HepG2 (cell line): ENCODE data around the gene NBEAL2. TPM values are rescaled to one million over a fixed set of nuclear protein-coding genes. Genes with fewer than 3 reads are reported as not detected.

Source experiments
- CSRNP1 ChIP-seq: sonication (generic); formaldehyde crosslinking; IDR thresholded peaks from 2 replicates; pipeline ENCODE4 v1.8.1; 2023; ENCODE audit warnings: mild to moderate bottlenecking, missing genetic modification reagents
- GATAD1 ChIP-seq: IDR thresholded peaks from 2 replicates; pipeline ENCODE4 v1.6.1; 2016; ENCODE audit warnings: missing genetic modification reagents, missing compliant biosample characterization
- HIC2 ChIP-seq: sonication (generic); formaldehyde crosslinking; IDR thresholded peaks from 2 replicates; pipeline ENCODE4 v1.9.0; 2022; ENCODE audit warnings: low read depth, missing genetic modification reagents
- HMGXB3 ChIP-seq: sonication (generic); formaldehyde crosslinking; IDR thresholded peaks from 2 replicates; pipeline ENCODE4 v1.4.0; 2020; ENCODE audit warnings: missing genetic modification reagents, borderline replicate concordance
- IRF9 ChIP-seq: sonication (generic); formaldehyde crosslinking; IDR thresholded peaks from 2 replicates; pipeline ENCODE4 v1.8.0; 2022; ENCODE audit warnings: missing genetic modification reagents, mild to moderate bottlenecking, borderline replicate concordance
- KDM1A ChIP-seq: IDR thresholded peaks from 2 replicates; pipeline ENCODE4 v1.6.1; 2016; ENCODE audit warnings: missing compliant biosample characterization
- MTF2 ChIP-seq: sonication (generic); formaldehyde crosslinking; IDR thresholded peaks from 2 replicates; pipeline ENCODE4 v1.5.0; 2020; ENCODE audit warnings: missing genetic modification reagents, borderline replicate concordance
- RBM39 ChIP-seq: fragments of 200-400 bp; formaldehyde crosslinking; IDR thresholded peaks from one replicate; pipeline ENCODE4 v1.6.1; 2018; ENCODE audit warnings: antibody characterized with exemption, mild to moderate bottlenecking, low read depth, low read length; ENCODE audit not compliant: poor library complexity, severe bottlenecking
- SMARCC2 ChIP-seq: fragments of 450-650 bp; IDR thresholded peaks from 2 replicates; pipeline ENCODE4 v1.6.1; 2017; ENCODE audit warnings: antibody characterized with exemption, mild to moderate bottlenecking
- SPEN ChIP-seq: sonication (generic); formaldehyde crosslinking; IDR thresholded peaks from 2 replicates; pipeline ENCODE4 v1.5.1; 2020; ENCODE audit warnings: low read depth, mild to moderate bottlenecking, missing genetic modification reagents
- TAF1 ChIP-seq: sonication (generic); formaldehyde crosslinking; IDR thresholded peaks from 2 replicates; pipeline ENCODE4 v1.4.0; 2020; ENCODE audit warnings: missing genetic modification reagents
- ZFP36 ChIP-seq: fragments of 150-350 bp; IDR thresholded peaks from 2 replicates; pipeline ENCODE4 v1.6.1; 2018; ENCODE audit warnings: borderline replicate concordance, low read length, low read depth; ENCODE audit not compliant: partially characterized antibody
- ZNF280B ChIP-seq: sonication (generic); formaldehyde crosslinking; IDR thresholded peaks from 2 replicates; pipeline ENCODE4 v1.5.0; 2020; ENCODE audit warnings: missing genetic modification reagents, mild to moderate bottlenecking, borderline replicate concordance
- ZNF547 ChIP-seq: sonication (generic); formaldehyde crosslinking; IDR thresholded peaks from 2 replicates; pipeline ENCODE4 v1.5.1; 2020; ENCODE audit warnings: mild to moderate bottlenecking, missing genetic modification reagents
- ZNF556 ChIP-seq: sonication (generic); formaldehyde crosslinking; IDR thresholded peaks from 2 replicates; pipeline ENCODE4 v1.4.0; 2020; ENCODE audit warnings: mild to moderate bottlenecking, missing genetic modification reagents, borderline replicate concordance
- ZNF607 ChIP-seq: sonication (generic); formaldehyde crosslinking; IDR thresholded peaks from 2 replicates; pipeline ENCODE4 v1.5.1; 2020; ENCODE audit warnings: missing genetic modification reagents, mild to moderate bottlenecking, borderline replicate concordance
- ZSCAN22 ChIP-seq: sonication (generic); formaldehyde crosslinking; IDR thresholded peaks from 2 replicates; pipeline ENCODE4 v1.4.0; 2020; ENCODE audit warnings: mild to moderate bottlenecking, missing genetic modification reagents
- polyA plus RNA-seq, 8 experiments: library from polyadenylated mRNA; depleted of rRNA in 3 of 8; stranded (reverse) in 7 of 8; unstranded in 1 of 8; fragments of >200 nt; fragmentation: Illumina TruSeq in 4 of 8; extraction: Trizol in 4 of 8; gene quantifications; 2 replicates each; pipeline versions ENCODE4 v1.2.1 to v1.2.3, GENCODE V29; 2011 to 2016; ENCODE audit warnings: low read depth in 4 of 8, missing spikeins in 1 of 8, mixed read lengths in 1 of 8; ENCODE audit not compliant: insufficient read depth in 1 of 8
- total RNA-seq, 5 experiments: library from RNA; depleted of rRNA; stranded (reverse); fragments of >200 nt; fragmentation: Illumina TruSeq; extraction: Trizol; gene quantifications; 2 replicates each; pipeline ENCODE4 v1.2.3, GENCODE V29; 2016; ENCODE audit warnings: low read depth in 1 of 5

Gene NBEAL2
- total and polyA plus RNA-seq, 2 of the 13 experiments (the other 11 are each of a cell fraction or from before 2014, with no cell fraction given), result 9.7 to 12.4 TPM

GRCh38 chr3:46948830-46949671 is 30.4 kb upstream of the NBEAL2 start (continued):
- TF ChIP-seq HIC2 (0 out of 2 replicates have a peak, but pooled peaks have one; percentile 61), ZNF607 (no peak), CSRNP1 (CRISPR knock-in tag) (no peak; the same call in 1 of the 2 replicates), MTF2 (CRISPR knock-in tag) (no peak), ZFP36 (no peak), ZNF547 (CRISPR knock-in tag) (no peak), SPEN (CRISPR knock-in tag) (no peak), IRF9 (CRISPR knock-in tag) (no peak), ZSCAN22 (CRISPR knock-in tag) (no peak), TAF1 (CRISPR knock-in tag) (no peak), RBM39 (no peak), HMGXB3 (CRISPR knock-in tag) (no peak), GATAD1 (CRISPR knock-in tag) (0 out of 2 replicates have a peak, but pooled peaks have one; percentile 42), ZNF280B (CRISPR knock-in tag) (no peak), KDM1A (CRISPR knock-in tag) (no peak), SMARCC2 (no peak), ZNF556 (CRISPR knock-in tag) (no peak)
